A204.1 (cell line): ENCODE data around the gene EPS8L2.

Experiments used
- FAIRE-seq: peaks from 2 replicates; lab custom pipeline; 2012; peaks lifted over from hg19 to GRCh38; lab: Jason Lieb, UNC

The EPS8L2 gene

DNA sequence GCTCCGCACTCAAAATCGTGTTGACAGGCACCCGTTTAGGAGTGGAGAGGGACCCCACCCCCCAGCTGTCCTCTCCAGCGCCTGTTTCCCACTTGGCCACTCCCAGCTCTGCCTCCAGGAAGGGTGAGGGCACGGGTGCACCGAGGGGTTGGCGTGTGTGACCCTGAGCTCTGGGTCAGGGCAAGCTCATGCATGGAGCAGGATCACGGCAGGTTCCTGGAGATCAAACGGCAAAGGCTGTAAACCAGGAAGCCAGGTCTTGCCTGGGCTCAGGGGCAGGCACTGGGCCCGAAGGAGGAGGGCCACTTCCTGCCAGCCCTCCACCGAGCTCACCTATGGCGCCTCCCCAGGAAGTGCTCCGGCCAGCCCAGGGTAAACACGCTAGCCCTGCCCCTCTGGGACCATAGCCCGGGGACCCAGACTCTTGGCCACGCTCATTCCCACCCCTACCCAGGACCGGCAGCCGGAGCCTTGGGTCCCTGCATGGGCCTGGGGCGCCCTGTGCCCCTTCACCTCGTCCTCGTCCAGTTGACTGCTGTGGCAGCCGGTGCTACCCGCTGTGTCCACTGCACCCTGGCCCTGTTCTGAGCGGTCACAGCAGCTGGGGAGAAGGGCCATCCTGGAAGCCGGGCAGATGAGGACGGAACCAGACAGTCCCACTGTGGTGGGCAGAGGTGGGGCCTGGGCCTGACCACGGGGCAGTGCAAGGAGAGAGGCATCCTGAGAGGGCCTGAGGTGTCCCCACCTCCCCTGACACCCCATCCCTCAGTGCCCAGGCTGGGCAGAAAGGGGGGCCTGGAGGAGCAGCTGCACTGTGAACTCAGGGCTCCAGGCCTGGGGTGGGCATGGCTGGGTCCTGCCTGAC, 1.0 kb upstream of the EPS8L2 start:
- no peak for FAIRE-seq

DNA sequence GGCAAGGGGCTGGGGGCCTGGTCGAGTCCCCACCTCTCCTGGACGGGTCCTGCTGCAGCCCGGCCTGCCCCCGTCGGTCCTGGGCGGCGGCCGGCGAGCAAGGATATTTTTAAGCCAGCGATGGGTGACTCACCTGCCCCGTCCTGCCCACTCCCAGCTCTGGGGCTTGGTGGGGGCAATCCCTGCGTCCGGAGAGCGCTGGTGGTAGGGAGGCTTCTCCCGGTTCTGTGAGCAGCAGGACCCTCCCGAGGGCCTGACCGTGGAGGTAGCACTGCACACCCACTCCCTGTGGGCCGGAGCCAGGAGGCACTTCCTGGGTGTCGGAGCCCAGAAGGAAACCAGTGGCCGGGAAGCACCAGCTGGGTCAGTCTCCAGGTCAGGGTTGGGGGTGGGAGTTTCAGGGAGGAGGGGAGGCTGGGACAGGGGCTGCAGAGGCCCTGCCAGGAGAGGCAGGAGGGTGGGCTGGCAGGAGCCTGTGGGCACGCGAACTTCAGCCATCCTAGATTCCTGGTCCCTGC, 467 bp downstream of the EPS8L2 start:
- FAIRE-seq: no peak

DNA sequence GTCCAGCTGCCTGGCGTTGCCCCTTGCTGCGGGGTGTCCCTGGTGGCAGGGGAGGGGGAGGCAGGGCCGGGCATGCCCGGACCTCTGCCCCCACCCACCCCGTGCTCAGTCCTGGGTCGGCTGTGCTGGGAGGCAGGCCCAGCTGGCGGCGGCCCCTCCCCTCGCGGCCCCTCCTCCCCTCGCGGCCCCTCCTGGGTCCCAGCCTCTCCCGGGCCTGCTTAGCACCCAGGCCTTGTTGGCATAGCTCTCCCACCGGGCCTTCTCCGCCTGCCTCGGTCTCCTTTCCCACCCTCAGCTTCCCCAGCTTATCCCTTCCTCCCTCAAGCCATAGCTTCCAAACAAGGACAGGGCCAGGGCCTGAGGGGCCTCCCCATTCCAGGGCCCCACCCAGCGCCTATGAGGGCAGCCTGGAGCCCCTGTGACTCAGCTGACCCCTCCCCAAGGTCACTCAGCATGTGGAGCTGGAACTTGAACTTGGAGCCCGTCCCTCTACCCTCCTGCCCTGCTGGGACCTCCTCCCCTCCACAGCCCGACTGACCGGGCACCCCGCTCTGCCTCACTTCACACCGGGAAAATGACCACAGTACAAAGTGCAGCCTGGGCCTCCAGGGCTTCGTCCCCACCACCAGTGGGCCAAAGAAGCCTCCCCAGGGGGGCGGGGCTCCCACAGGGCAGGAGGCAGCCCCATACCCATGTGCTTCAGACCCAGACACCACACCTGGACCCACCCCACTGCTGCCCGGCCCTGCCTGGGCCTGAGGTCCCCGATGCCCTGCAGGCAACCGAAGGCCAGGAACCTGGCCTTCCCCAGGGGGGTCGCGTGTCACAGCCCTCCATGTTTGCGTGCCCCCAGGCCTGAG, 1.2 kb downstream of the EPS8L2 start:
- FAIRE-seq: no peak

DNA sequence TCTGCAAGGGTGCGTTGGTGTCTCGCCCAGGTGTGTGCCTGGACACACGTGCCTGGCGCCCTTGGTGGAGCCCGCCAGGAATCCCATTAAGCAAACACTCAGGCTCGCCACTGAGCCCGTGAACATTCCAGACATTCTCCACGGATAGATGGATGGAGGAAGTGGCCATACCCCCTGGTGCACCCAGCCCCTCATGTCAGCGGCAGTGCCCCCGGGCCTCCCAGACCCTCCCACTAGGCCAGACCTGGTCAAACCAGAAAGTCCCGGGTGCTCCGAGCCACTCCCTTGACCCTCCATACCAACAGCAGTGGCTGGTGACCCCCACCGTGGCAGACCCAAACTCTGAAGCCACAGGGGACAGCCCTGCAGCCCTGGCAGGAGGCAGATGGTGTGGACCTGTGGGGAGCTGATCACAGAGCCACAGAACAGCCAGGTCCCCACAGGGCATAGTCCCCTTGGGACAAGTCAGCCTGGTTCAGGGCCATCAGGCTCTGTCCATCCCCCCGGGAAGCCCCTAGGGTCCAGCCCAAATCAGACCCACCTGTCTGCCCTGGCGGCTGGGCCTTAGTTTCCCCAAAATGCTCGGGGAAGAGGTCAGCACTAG, 1.9 kb downstream of the EPS8L2 start:
- FAIRE-seq: no peak

DNA sequence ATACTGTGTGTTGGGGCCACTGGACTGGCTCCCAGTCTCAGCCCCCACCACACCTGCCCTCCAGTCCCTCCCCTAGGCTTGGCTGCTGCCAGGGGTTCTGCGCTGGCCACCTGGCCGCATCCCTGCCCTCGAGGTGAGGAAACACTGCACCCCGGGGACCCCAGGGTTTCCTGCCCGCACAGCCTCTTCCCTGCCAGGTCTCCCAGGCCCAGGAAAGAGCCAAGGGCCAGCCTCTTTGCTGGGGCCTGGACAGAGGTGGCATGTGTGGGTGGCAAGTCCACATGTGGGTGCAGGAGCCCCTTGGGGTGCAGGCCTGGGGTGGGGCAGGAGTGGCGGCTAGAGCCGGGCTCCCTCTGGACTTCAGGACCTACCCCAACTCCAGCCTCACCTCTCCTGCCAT, 2.5 kb downstream of the EPS8L2 start:
- FAIRE-seq: no peak

DNA sequence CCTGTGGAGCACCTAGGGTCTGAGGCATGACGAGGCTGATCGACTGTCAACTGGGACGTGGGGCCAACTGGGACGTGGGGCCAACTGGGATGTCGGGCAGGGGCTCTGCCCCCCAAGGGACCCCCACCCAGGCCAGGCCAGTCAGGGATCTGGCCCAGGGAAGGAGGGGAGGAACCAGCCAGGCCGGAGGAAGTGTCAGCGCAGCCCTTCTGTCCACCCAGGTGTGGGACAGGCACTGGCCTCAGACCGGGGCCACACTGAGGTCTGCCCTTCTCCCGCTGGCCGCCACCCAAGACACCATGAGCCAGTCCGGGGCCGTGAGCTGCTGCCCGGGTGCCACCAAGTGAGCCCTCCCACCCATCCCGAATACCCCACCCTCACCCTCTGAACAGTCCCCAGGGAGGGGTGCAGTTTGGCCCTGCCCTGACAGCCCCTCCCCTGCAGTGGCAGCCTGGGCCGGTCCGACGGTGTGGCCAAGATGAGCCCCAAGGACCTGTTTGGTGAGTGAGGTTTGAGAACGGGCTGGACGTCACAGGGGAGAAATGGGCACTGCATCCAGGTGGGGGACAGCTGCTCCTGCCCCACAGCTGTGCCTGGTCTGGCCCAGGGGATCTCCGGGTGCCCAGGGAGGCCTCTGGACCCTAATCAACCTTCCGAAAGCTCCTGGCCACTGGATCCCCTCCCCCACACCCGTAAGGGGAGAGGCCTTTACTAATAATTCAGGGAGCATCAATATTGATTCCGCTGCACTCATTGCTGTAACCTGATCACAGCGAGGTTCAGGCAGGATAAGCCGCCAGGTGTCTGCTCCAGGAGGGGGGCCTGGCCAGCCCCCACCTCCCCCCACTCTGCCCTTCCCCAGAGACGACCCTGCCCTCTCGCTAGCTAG, 3.3 kb downstream of the EPS8L2 start:
- FAIRE-seq: no peak

DNA sequence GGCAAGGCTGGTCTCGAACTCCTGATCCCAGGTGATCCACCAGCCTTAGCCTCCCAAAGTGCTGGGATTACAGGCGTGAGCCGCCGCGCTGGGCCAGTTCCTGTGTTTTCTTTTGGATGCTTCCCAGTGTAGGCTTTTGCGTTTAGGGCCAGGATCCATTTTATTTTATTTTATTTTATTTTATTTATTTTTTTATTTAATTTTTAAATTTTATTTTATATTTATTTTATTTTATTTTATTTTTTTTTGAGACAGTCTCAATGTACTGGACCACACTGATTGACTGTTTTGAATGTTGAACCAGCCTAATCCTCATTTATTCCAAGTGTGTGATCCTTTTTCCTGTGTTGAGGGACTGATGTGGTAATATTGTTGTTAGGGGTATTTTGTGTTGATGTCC, 8.4 kb downstream of the EPS8L2 start:
- no peak for FAIRE-seq

DNA sequence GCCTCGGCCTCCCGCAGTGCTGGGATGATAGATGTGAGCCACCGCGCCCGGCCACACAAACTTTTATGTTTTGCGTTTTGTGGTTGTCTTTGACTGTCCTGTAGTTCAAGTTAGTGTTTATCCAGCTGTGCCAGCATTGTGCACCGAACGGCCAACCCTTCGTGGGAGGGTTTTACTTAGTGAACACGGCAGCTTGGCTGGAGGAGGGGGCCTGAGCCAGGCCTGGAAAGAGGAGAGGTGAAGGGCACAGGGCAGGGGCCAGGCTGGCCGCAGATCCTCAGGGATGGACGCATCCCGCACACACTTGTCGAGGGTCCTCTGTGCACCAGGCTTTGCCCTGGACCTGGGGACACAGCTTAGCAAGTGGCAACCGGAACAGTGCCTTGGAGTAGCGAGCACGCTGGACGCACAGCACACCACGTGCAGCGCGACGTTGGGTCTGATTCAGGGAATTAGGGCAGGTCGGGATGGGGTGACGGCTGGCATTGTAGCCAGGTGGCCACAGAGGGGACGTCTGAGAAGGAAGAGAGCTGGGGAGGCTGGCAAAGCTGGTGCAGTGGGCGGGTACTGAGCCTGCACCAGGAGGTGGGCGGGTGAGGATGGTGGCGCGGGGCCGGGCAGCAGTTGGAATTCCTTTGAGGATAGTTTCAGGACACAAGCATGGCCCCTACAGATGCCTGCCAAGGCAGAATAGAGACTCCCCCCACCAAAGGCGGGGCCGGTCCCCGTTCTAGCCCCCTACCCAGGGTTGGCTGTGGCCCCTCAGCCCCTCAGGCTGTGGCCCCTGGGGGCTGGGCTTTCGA, 13.4 kb downstream of the EPS8L2 start:
- FAIRE-seq: no peak

DNA sequence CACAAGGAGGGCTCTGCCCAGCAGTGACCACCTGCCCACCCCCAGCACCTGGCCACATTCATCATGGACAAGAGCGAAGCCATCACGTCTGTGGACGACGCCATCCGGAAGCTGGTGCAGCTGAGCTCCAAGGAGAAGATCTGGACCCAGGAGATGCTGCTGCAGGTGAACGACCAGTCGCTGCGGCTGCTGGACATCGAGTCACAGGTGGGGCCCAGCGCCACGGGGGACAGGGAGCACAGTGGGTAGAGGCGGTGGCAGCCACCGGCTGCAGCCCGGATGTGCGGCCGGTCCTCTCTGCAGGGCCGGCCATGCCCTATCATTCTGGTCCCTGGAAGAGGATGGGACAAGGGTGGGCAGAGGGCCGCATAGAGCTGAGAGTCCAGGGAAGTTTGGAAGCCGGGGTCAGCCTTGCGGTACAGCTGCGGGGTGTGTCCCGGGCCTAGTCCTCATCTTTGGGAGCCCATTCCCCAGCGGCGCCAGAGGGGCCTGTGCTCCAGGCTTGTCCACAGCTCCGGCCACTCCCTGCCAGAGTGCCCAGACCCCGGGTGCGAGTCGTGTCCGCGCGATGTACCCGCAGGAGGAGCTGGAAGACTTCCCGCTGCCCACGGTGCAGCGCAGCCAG, 14.1 kb downstream of the EPS8L2 start:
- FAIRE-seq: no peak

DNA sequence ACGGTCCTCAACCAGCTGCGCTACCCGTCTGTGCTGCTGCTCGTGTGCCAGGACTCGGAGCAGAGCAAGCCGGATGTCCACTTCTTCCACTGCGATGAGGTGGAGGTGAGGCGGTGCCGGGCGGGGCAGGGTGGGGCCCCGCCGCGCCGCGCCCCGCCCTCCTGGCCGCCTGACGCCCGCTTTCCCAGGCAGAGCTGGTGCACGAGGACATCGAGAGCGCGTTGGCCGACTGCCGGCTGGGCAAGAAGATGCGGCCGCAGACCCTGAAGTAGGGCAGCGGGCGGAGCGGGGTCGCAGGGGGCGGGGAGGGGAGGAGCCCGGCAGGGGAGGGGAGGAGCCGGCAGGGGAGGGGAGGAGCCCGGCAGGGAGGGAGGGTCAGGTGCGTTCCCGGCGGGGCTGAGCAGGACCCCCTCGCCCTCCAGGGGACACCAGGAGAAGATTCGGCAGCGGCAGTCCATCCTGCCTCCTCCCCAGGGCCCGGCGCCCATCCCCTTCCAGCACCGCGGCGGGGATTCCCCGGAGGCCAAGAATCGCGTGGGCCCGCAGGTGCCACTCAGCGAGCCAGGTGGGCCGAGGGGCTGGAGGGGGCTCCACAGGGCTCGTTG, 14.7 kb downstream of the EPS8L2 start:
- no peak for FAIRE-seq

DNA sequence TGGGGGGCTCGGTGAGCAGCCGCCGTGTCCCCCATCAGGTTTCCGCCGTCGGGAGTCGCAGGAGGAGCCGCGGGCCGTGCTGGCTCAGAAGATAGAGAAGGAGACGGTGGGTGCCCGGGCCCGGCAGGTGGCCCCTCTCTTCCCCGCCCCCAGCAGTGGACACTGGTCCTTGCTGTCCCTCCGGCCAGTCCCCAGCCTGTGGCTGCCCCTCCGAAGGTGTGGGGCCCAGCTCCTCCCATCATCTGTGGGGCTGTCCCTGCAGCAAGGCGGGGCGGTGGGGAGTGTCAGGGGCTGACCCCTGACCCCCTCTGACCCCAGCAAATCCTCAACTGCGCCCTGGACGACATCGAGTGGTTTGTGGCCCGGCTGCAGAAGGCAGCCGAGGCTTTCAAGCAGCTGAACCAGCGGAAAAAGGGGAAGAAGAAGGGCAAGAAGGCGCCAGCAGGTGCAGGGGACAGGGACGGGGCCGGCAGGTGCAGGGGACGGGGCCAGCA, 15.3 kb downstream of the EPS8L2 start:
- no peak for FAIRE-seq

DNA sequence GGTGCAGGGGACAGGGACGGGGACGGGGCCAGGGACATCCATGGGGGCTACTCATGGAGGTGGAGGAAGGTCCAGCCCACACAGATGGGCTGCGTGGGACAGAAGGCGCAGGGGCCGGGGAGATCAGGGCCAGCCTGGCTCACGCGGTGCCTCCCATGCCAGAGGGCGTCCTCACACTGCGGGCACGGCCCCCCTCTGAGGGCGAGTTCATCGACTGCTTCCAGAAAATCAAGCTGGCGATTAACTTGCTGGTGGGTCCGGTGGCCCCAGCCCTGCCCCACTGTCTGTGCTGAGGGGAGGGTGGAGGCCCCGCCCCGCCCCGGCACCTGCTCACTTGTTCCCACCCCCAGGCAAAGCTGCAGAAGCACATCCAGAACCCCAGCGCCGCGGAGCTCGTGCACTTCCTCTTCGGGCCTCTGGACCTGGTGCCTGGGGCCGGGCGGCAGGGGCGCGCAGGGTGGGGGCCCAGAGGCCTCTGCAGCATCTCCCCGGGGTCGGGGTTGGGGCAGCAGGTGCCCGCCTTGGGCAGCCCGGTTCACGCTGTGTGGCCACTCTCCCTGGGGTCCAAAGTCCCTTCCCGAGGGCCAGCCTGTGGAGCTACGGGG, 15.8 kb downstream of the EPS8L2 start:
- FAIRE-seq: no peak

DNA sequence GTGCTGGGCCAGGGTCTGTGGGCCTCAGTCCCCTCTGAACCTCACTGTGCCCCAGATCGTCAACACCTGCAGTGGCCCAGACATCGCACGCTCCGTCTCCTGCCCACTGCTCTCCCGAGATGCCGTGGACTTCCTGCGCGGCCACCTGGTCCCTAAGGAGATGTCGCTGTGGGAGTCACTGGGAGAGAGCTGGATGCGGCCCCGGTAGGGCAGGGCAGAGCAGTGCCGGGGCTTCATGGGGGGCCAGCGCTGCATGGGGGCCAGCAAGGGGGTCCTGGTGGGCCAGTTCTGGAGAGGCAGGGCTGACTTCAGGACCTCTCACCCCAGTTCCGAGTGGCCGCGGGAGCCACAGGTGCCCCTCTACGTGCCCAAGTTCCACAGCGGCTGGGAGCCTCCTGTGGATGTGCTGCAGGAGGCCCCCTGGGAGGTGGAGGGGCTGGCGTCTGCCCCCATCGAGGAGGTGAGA, 16.3 kb downstream of the EPS8L2 start:
- no peak for FAIRE-seq

DNA sequence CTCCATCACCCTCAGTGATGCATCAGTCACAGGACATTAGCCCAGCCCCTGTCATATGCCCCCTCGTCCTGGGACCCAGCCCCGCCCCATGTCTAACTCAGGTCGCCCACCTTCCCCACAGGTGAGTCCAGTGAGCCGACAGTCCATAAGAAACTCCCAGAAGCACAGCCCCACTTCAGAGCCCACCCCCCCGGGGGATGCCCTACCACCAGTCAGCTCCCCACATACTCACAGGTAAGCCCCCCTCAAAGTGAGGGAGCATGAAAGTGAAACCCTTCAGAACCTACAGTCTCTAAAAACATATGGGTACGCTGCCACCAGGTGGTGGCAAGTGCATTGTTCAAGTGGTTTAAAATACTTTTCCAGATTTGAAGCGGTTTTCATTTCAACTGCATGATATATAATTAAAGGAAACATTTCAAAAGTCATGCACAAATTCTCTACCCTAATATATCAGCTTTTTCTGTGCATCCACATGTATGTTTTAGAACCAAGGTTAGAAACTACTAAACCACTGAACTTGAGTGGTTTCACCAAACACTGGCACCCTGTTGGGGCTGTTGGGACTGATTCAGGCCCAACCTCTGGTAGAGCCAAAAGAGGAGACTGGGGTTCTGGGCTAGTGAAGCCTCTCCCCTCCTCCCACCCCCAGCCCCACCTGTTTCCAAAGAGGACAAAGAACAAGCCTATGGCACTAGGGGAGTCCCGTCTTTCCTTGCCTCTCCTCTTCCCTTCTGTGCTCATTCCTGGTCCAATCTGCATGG, 17.3 kb downstream of the EPS8L2 start:
- FAIRE-seq: peak; percentile 94

DNA sequence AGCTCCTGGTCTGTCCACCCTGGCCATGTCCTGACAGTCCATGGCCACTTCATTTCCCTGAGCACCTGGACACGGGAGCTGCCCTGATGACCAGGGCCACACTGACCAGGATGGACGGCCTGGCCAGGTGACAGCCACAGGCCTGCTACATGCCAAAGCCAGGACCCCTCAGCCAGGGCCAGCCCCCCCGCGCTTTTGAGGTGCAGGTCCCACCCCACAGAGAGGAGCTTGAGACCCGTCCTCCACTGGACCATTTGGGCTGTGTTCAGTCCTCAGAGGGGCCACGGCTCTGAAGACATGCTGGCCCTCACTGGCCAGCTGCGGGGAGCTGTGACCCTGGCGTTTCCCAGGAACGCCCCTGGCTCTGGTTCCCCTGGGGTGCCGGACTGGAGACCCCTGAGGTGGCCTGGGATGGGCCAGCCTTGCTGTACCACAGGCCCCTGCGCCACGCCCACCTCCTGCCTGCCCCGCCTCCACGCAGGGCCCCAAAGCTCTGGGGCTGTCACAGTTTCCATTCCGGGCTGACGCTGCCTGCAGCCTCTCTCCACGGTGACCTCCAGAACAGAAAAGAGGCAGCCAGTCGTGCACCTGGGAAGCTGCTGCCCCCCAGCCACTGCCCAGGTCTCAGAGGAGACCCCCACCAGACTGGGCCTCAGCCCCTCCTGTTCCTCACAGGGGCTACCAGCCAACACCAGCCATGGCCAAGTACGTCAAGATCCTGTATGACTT, 18.2 kb downstream of the EPS8L2 start:
- no peak for FAIRE-seq

DNA sequence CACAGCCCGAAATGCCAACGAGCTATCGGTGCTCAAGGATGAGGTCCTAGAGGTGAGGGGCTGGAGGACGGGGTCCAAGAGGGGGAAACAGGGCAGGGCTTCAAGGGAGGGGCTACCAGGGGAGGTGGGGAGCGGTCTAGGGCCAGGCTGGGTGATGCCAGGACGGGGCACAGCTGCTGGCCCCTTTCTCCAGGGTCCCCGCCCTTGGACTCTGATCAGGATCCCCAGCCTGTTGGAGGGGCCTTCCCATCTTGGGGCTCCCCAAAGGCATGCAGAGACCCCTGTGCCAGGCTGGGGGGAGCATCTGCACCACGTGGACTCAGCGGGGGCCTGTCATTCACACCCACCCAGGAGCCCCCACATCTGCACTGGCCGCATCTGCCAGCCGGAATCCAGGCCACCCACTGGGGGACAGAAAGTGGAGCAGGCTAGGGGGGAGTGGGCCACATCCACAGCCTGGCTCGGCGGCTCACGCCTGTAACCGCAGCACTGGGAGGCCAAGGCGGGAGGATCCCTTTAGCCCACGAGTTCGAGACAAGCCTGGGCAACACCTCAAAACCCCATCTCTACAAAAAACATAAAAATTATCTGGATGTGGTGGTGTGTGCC, 18.9 kb downstream of the EPS8L2 start:
- FAIRE-seq: no peak

DNA sequence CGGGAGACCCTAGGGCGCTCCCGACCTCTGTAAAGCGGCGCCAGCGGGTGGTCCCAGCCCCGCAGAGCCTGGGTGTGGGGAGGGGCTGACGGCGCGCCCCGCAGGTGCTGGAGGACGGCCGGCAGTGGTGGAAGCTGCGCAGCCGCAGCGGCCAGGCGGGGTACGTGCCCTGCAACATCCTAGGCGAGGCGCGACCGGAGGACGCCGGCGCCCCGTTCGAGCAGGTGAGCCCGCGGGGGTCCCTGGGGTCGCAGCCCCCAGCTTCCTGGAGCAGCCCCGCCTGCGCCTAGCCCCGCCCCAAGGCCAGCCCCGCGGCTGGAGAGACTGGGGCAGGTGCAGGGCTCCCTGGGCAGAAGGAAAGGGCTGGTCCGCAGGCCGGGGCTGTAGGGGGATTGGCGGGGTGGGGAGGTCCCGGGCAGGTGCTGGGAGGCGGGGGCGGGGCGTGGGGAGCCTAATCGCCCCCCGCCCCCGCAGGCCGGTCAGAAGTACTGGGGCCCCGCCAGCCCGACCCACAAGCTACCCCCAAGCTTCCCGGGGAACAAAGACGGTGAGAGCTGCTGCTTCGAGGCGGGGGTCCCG, 19.7 kb downstream of the EPS8L2 start:
- FAIRE-seq: no peak
